GM10248 (cell line): Measurements from ENCODE around the gene EXOC1L.

Source experiments
- CTCF ChIA-PET: fragments of 300-600 bp; sonication (Branson Sonifier 250); formaldehyde crosslinking; extraction: SDS; loops from one replicate; lab custom pipeline; 2021; ENCODE audit warnings: antibody characterized with exemption; lab: Yijun Ruan, JAX
- POLR2A ChIA-PET: fragments of 350-650 bp; sonication (Branson Sonifier 250); formaldehyde crosslinking; extraction: SDS; loops from one replicate; lab custom pipeline; 2020; ENCODE audit warnings: antibody characterized with exemption; lab: Yijun Ruan, JAX
- DNase-seq: peaks from one replicate; pipeline ENCODE4 v3.0.0; 2012; ENCODE audit errors: extremely low spot score
- CTCF ChIP-seq: IDR thresholded peaks from 2 replicates; pipeline ENCODE4 v1.5.1; 2012; ENCODE audit warnings: mild to moderate bottlenecking, low read depth; ENCODE audit errors: extremely low read depth, missing control alignments, control extremely low read depth

EXOC1L gene

GRCh38 chr4:55793479-55793878, 26.1 kb upstream of the EXOC1L start:
- DNase-seq, result no peak
- ChIA-PET POLR2A (no interaction called here), CTCF (no interaction called here)
- TF ChIP-seq CTCF, result no peak

GRCh38 chr4:55794053-55794452, 25.5 kb upstream of the EXOC1L start:
- DNase-seq, result no peak
- POLR2A ChIA-PET, result no interaction called here
- TF ChIP-seq CTCF, result no peak
- CTCF ChIA-PET, result no interaction called here

DNA sequence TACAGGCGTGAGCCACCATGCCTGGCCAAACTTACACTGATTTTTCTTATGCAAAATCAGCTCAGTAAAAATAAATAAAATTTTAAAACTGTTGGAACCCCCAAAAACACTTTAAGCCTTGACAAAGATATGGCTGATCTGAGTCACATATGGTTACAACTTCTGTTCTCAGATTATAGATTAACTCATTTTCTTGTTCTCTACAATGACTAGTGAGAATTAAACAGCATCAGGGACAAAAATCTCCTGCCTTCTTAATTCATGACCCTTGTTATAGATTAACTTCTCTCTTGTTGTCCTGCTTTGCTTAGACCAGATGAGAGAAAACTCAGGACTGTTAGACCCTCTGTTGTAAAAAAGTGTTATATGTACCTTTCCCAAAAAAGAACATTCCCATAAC, 24.2 kb upstream of the EXOC1L start:
- POLR2A ChIA-PET, result no interaction called here
- CTCF ChIA-PET, result no interaction called here
- no peak for DNase-seq
- TF ChIP-seq CTCF, result no peak

- DNase-seq, result no peak
- ChIA-PET POLR2A (no interaction called here), CTCF (interaction anchor here (0.9 to 1.8 kb wide), 4 partner anchors 10 to 146 kb away, joined by 3 to 5 read pairs (median 4); no protein-coding TSS in a partner anchor)
- no peak for TF ChIP-seq CTCF
These were observed 18.1 kb upstream of the EXOC1L start for GRCh38 chr4:55801498-55801897.

- ChIA-PET POLR2A (no interaction called here), CTCF (interaction anchor here (0.9 to 1.6 kb wide), 2 partner anchors 21 to 24 kb away, joined by 3 to 4 read pairs; no protein-coding TSS in a partner anchor)
- no peak for DNase-seq
- TF ChIP-seq CTCF, result no peak
These were observed 12.0 kb upstream of the EXOC1L start for GRCh38 chr4:55807556-55807955.

DNA sequence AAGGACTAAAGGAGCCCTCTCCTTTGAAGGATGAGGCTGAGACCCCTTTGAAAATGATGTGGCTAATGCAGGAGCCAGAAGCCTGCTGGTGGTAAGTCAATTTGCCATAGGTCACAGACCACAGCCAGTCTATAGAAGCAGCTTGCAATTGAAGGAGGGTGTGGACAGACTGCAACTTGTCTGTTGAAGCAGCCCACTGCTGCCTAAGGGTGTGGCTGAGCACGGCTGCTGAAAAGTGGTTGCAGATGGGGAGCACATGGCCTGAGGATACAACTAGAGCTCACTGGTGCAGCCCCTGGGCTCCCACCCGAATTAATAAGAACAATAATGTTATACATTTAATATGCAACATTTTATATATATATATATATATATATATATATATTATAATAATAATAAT, 11.4 kb upstream of the EXOC1L start:
- POLR2A ChIA-PET, result no interaction called here

More for the DNA sequence above, 11.4 kb upstream of the EXOC1L start:
- DNase-seq, result no peak
- no peak for TF ChIP-seq CTCF
- CTCF ChIA-PET, result interaction anchor here (0.9 to 2.0 kb wide), 3 partner anchors 19 to 25 kb away, joined by 3 to 4 read pairs (median 4); no protein-coding TSS in a partner anchor
